Erythroblast (primary cell): ENCODE results near the gene CACNG5.

Experiments used
- GATA1 ChIP-seq: IDR thresholded peaks from 2 replicates; pipeline ENCODE4 v1.6.1; 2011; ENCODE audit warnings: low read depth, mild to moderate bottlenecking, control low read depth, low read length, moderate library complexity
- POLR2A ChIP-seq: IDR thresholded peaks from 2 replicates; pipeline ENCODE4 v1.6.1; 2011; ENCODE audit warnings: mild to moderate bottlenecking, low read length

DNA sequence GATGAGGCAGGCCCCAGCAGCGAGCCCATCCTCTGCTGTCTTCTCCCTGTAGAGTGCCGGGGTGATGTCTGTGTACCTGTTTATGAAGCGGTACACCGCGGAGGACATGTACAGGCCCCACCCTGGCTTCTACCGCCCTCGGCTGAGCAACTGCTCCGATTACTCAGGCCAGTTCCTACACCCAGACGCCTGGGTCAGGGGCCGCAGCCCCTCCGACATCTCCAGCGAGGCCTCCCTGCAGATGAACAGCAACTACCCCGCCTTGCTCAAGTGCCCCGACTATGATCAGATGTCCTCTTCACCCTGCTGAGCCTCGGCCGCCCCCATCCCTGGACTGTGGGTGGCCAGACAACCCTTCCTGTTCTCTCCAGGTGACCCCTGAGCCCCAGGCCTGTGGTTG lies 50.0 kb downstream of the CACNG5 start:
- TF ChIP-seq POLR2A (no peak), GATA1 (no peak)
